Endothelial cell of umbilical vein (primary cell): ENCODE results near the gene SSX2B.
"Not testable (repeated sequence)": the region's sequence is repeated elsewhere in the genome, so short reads cannot be mapped to it uniquely, and the experiment has no call there.

Source experiments
- CTCF ChIP-seq, 2 donors: IDR thresholded peaks; 1 replicate in 1 of 2; 2 replicates in 1 of 2; pipeline ENCODE4 v1.5.1; 2011; ENCODE audit warnings: low read length in 2 of 2, mild to moderate bottlenecking in 2 of 2, moderate library complexity in 2 of 2, control low read depth in 1 of 2, inconsistent platforms in 1 of 2, low read depth in 1 of 2; ENCODE audit not compliant: insufficient read depth in 1 of 2; ENCODE audit errors: extremely low read depth in 1 of 2
- EZH2 ChIP-seq: IDR thresholded peaks from 2 replicates; pipeline ENCODE4 v1.6.1; 2012; ENCODE audit warnings: borderline replicate concordance, low read depth, mild to moderate bottlenecking, moderate library complexity, low read length, inconsistent platforms; ENCODE audit not compliant: severe bottlenecking
- MAX ChIP-seq: IDR thresholded peaks from 2 replicates; pipeline ENCODE4 v1.6.1; 2011; ENCODE audit not compliant: insufficient read depth, insufficient read length
- MYC ChIP-seq: IDR thresholded peaks from one replicate; pipeline ENCODE4 v1.6.1; 2011; ENCODE audit warnings: mild to moderate bottlenecking, low read depth, low read length
- POLR2A ChIP-seq: IDR thresholded peaks from 2 replicates; pipeline ENCODE4 v1.6.1; 2012; ENCODE audit warnings: low read depth, mild to moderate bottlenecking, control low read depth, low read length
- POLR2AphosphoS5 ChIP-seq: IDR thresholded peaks from 2 replicates; pipeline ENCODE4 v1.6.1; 2012; ENCODE audit warnings: low read depth, mild to moderate bottlenecking, control low read depth, low read length, moderate library complexity; ENCODE audit not compliant: insufficient read depth

DNA sequence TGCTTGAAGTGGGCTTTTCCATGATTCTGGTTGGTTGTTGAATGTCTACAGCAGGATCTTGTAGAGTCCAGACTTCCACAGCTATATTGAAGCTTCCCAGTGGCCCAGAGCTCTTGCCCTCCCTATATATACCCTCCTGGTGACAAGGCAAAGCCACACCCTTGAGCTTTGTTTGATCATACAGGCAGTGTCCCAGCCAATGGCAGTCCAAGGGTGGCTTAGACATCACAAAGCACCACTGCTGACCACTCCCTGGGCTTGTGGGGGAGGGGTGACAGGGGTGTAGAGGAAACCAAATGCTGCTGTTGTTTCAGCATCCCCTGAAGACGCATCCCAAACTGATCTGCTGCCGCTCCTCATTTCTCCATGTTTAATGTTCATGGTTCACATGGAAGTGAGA is 46.3 kb downstream of the SSX2B start, which contains the start of gene SPANXN5:
- not testable (repeated sequence) for TF ChIP-seq POLR2A; EZH2; CTCF (IDR thresholded peaks at IDR 0.05; ENCODE audit: extremely low read depth in 1 of 2, insufficient read depth in 1 of 2, low read depth in 1 of 2, low read length in 2 of 2); MAX; MYC; POLR2AphosphoS5
